IPS-20b (cell line): Measurements from ENCODE around the gene DEGS1.

Experiments used
- H3K27ac ChIP-seq: one replicate; pipeline ENCODE4 v1.5.1; 2013; ENCODE audit warnings: low read length
- H3K27me3 ChIP-seq: 2 replicates; pipeline ENCODE4 v1.6.1; 2013; ENCODE audit warnings: mild to moderate bottlenecking, low read length, inconsistent platforms; ENCODE audit not compliant: insufficient read depth
- H3K36me3 ChIP-seq: 2 replicates; pipeline ENCODE4 v1.6.1; 2013; ENCODE audit warnings: low read depth, mild to moderate bottlenecking, inconsistent platforms, low read length, moderate library complexity; ENCODE audit not compliant: insufficient read depth
- H3K4me1 ChIP-seq: 2 replicates; pipeline ENCODE4 v1.6.1; 2013; ENCODE audit warnings: mild to moderate bottlenecking, control low read depth, inconsistent platforms, low read length, moderate library complexity; ENCODE audit not compliant: insufficient read depth
- H3K4me3 ChIP-seq: 2 replicates; pipeline ENCODE4 v1.5.1; 2013; ENCODE audit warnings: mild to moderate bottlenecking, low read length, inconsistent platforms
- H3K9ac ChIP-seq: 2 replicates; pipeline ENCODE4 v1.6.1; 2013; ENCODE audit warnings: low read depth, mild to moderate bottlenecking, inconsistent platforms, low read length, moderate library complexity
- H3K9me3 ChIP-seq: 2 replicates; pipeline ENCODE4 v1.6.1; 2013; ENCODE audit warnings: mild to moderate bottlenecking, low read depth, low read length, inconsistent platforms; ENCODE audit not compliant: insufficient read depth

DEGS1 gene

GRCh38 chr1:224182866-224183590 lies at the start of gene DEGS1:
TSS of gene DEGS1 (plus strand) at chr1:224183240. CDS start at chr1:224183337, 97 bp downstream.
- H3K9me3 ChIP-seq: no peaks in the 10 kb centered on the region
- H3K36me3 ChIP-seq: peaks cover 7% of the 10 kb centered on the region; the same call in 1 of the 2 replicates
- 0 out of 2 replicates have a peak, but pooled peaks cover 5% of the 10 kb centered on the region for H3K4me1 ChIP-seq
- peak within 1 kb of the TSS; percentile 87; the same call in 1 of the 2 replicates for H3K9ac ChIP-seq
- no peaks in the 10 kb centered on the region for H3K27me3 ChIP-seq
- H3K27ac ChIP-seq: peak within 1 kb of the TSS; percentile 53
- peak within 1 kb of the TSS; percentile 89 for H3K4me3 ChIP-seq

- H3K9me3 ChIP-seq: no peaks in the 10 kb centered on the region
- no peak overlapping the region for H3K27ac ChIP-seq
- H3K36me3 ChIP-seq: peaks cover 82% of the 10 kb centered on the region
- no peaks in the 10 kb centered on the region for H3K4me1 ChIP-seq
- no peak overlapping the region for H3K4me3 ChIP-seq
- no peaks in the 10 kb centered on the region for H3K27me3 ChIP-seq
- no peak overlapping the region for H3K9ac ChIP-seq
Measured at GRCh38 chr1:224133741-224134299, 49.2 kb upstream of the DEGS1 start.

- peaks cover 84% of the 10 kb centered on the region for H3K36me3 ChIP-seq
- no peak overlapping the region for H3K4me3 ChIP-seq
- H3K9me3 ChIP-seq: no peaks in the 10 kb centered on the region
- H3K27ac ChIP-seq: no peak overlapping the region
- no peaks in the 10 kb centered on the region for H3K4me1 ChIP-seq
- no peaks in the 10 kb centered on the region for H3K27me3 ChIP-seq
- no peak overlapping the region for H3K9ac ChIP-seq
Measured at GRCh38 chr1:224137518-224137917, 45.5 kb upstream of the DEGS1 start.

- no peaks in the 10 kb centered on the region for H3K9me3 ChIP-seq
- H3K27ac ChIP-seq: no peak overlapping the region
- no peaks in the 10 kb centered on the region for H3K4me1 ChIP-seq
- H3K9ac ChIP-seq: no peak overlapping the region
- H3K27me3 ChIP-seq: no peaks in the 10 kb centered on the region
- no peak overlapping the region for H3K4me3 ChIP-seq
- H3K36me3 ChIP-seq: peaks cover 78% of the 10 kb centered on the region
Measured at GRCh38 chr1:224138198-224138597, 44.8 kb upstream of the DEGS1 start.

GRCh38 chr1:224141693-224142092 lies 41.3 kb upstream of the DEGS1 start:
- no peaks in the 10 kb centered on the region for H3K4me1 ChIP-seq
- H3K27ac ChIP-seq: no peak overlapping the region
- H3K9me3 ChIP-seq: no peaks in the 10 kb centered on the region
- H3K9ac ChIP-seq: no peak overlapping the region
- H3K36me3 ChIP-seq: peaks cover 56% of the 10 kb centered on the region
- no peak overlapping the region for H3K4me3 ChIP-seq
- no peaks in the 10 kb centered on the region for H3K27me3 ChIP-seq

GRCh38 chr1:224149709-224150108 lies 33.3 kb upstream of the DEGS1 start:
- H3K36me3 ChIP-seq: peaks cover 23% of the 10 kb centered on the region
- no peak overlapping the region for H3K27ac ChIP-seq
- H3K4me3 ChIP-seq: no peak overlapping the region
- H3K27me3 ChIP-seq: no peaks in the 10 kb centered on the region
- H3K4me1 ChIP-seq: no peaks in the 10 kb centered on the region
- H3K9me3 ChIP-seq: no peaks in the 10 kb centered on the region
- no peak overlapping the region for H3K9ac ChIP-seq

GRCh38 chr1:224151117-224151516 lies 31.9 kb upstream of the DEGS1 start:
- Histone ChIP-seq H3K27ac (no peak overlapping the region), H3K9ac (no peak overlapping the region), H3K27me3 (no peaks in the 10 kb centered on the region), H3K9me3 (no peaks in the 10 kb centered on the region), H3K4me3 (no peak overlapping the region), H3K4me1 (no peaks in the 10 kb centered on the region), H3K36me3 (peaks cover 23% of the 10 kb centered on the region)

- no peaks in the 10 kb centered on the region for H3K27me3 ChIP-seq
- H3K4me3 ChIP-seq: no peak overlapping the region
- no peaks in the 10 kb centered on the region for H3K4me1 ChIP-seq
- peaks cover 59% of the 10 kb centered on the region for H3K36me3 ChIP-seq
- no peak overlapping the region for H3K27ac ChIP-seq
- H3K9me3 ChIP-seq: no peaks in the 10 kb centered on the region
- H3K9ac ChIP-seq: no peak overlapping the region
Measured at GRCh38 chr1:224157316-224157715, 25.7 kb upstream of the DEGS1 start.

- Histone ChIP-seq H3K4me1 (peaks cover 6% of the 10 kb centered on the region), H3K4me3 (no peak overlapping the region), H3K36me3 (peaks cover 53% of the 10 kb centered on the region), H3K9ac (no peak overlapping the region), H3K27ac (no peak overlapping the region), H3K27me3 (no peaks in the 10 kb centered on the region), H3K9me3 (no peaks in the 10 kb centered on the region)
Measured at GRCh38 chr1:224159541-224159940, 23.5 kb upstream of the DEGS1 start.

- Histone ChIP-seq H3K27ac (no peak overlapping the region), H3K4me1 (peaks cover 10% of the 10 kb centered on the region), H3K27me3 (no peaks in the 10 kb centered on the region), H3K9ac (no peak overlapping the region), H3K36me3 (peaks cover 53% of the 10 kb centered on the region), H3K9me3 (no peaks in the 10 kb centered on the region), H3K4me3 (no peak overlapping the region)
Measured at GRCh38 chr1:224160171-224160682, 22.8 kb upstream of the DEGS1 start.

GRCh38 chr1:224162768-224163167 lies 20.3 kb upstream of the DEGS1 start:
- Histone ChIP-seq H3K9me3 (no peaks in the 10 kb centered on the region), H3K36me3 (peaks cover 31% of the 10 kb centered on the region)

GRCh38 chr1:224163311-224163710 lies 19.7 kb upstream of the DEGS1 start:
- Histone ChIP-seq H3K36me3 (peaks cover 26% of the 10 kb centered on the region), H3K9ac (peak overlapping the region; percentile 82; the same call in 1 of the 2 replicates), H3K27me3 (no peaks in the 10 kb centered on the region), H3K4me1 (peaks cover 10% of the 10 kb centered on the region), H3K27ac (no peak overlapping the region), H3K4me3 (no peak overlapping the region), H3K9me3 (no peaks in the 10 kb centered on the region)

More at GRCh38 chr1:224162768-224163167, 20.3 kb upstream of the DEGS1 start:
- no peaks in the 10 kb centered on the region for H3K27me3 ChIP-seq
- no peak overlapping the region for H3K9ac ChIP-seq
- no peak overlapping the region for H3K4me3 ChIP-seq
- no peak overlapping the region for H3K27ac ChIP-seq
- H3K4me1 ChIP-seq: peaks cover 10% of the 10 kb centered on the region
